ENCODE data around the gene HSPA2. TPM values are rescaled to one million over a fixed set of nuclear protein-coding genes. Genes with fewer than 3 reads are reported as not detected.

Gene HSPA2
- total and polyA plus RNA-seq, 4 donors, result 6.9 to 20.5 (median 11.4) TPM

DNA sequence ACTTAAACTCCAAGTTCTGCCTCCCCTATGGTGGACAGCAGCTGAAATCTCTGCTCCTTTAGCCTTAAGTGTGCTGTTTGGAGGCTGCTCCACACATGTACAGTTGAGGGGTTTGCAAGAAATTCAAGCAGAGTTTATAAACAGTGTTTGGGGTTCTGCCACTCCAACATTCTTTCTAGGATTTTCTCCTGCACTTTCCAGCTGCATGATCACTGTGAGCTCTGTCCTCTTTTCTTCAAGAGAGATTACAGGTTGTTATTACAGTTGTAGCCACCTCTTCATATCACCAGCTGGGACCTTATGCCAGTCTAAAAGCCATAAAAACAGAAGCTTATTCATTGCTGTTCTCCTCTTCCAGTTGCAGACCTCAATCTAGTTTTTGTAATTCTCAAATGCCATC is 45.3 kb upstream of the HSPA2 start:
- TF ChIP-seq, protein P1, sequence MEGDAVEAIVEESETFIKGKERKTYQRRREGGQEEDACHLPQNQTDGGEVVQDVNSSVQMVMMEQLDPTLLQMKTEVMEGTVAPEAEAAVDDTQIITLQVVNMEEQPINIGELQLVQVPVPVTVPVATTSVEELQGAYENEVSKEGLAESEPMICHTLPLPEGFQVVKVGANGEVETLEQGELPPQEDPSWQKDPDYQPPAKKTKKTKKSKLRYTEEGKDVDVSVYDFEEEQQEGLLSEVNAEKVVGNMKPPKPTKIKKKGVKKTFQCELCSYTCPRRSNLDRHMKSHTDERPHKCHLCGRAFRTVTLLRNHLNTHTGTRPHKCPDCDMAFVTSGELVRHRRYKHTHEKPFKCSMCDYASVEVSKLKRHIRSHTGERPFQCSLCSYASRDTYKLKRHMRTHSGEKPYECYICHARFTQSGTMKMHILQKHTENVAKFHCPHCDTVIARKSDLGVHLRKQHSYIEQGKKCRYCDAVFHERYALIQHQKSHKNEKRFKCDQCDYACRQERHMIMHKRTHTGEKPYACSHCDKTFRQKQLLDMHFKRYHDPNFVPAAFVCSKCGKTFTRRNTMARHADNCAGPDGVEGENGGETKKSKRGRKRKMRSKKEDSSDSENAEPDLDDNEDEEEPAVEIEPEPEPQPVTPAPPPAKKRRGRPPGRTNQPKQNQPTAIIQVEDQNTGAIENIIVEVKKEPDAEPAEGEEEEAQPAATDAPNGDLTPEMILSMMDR (IDR thresholded peaks at IDR 0.05; ENCODE audit: control extremely low read depth, extremely low read depth), result no peak
- ATAC-seq (ENCODE audit: insufficient read depth, low FRiP score) (no peak), DNase-seq (no peak)
- Histone ChIP-seq H3K9me3 (ENCODE audit: control insufficient read depth in 4 of 4, insufficient read depth in 3 of 4, low read length in 3 of 4) (no peaks in the 10 kb centered on the region), H3K4me3 (no peak overlapping the region), H3K36me3 (ENCODE audit: control insufficient read depth in 4 of 4, insufficient read depth in 4 of 4, low read length in 4 of 4) (peaks cover 0 to 6% (median 3%) of the 10 kb centered on the region in 4 donors), H3K27me3 (ENCODE audit: control insufficient read depth in 3 of 3, insufficient read depth in 3 of 3, low read length in 2 of 3) (no peaks in the 10 kb centered on the region), H3K9ac (ENCODE audit: insufficient read depth in 1 of 2, low read length in 2 of 2) (no peak overlapping the region), H3K27ac (ENCODE audit: low read depth in 1 of 2, low read length in 1 of 2) (peak overlapping the region in 1 of 2 donors; percentile 21), H3K4me1 (ENCODE audit: control insufficient read depth in 5 of 5, insufficient read depth in 5 of 5, low read length in 5 of 5) (peaks cover 0 to 6% (median 0%) of the 10 kb centered on the region in 5 donors)

DNA sequence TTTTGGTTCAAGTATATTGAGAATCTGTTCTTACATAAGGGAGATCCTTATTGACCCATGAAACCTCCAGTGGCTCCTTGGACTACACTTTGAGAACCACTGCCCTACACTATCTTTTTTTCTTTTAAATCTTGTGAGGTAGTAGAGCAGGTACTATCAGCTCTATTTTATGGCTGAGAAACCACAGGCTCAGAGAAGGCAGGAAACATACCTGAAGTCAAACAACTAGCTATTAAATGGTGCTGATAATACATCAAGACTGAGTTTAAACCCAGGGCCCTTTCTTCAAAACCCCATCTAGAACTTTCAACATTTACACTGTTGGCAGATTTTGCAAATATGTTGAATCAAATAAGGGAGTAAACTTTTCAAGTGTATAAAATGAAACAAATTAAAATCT is 43.8 kb upstream of the HSPA2 start:
- no peak overlapping the region for H3K4me3 ChIP-seq
- DNase-seq (no peak), ATAC-seq (ENCODE audit: insufficient read depth, low FRiP score) (no peak)
- H3K27me3 ChIP-seq (ENCODE audit: control insufficient read depth in 3 of 3, insufficient read depth in 3 of 3, low read length in 2 of 3), result no peaks in the 10 kb centered on the region
- H3K9ac ChIP-seq (ENCODE audit: insufficient read depth in 1 of 2, low read length in 2 of 2), result no peak overlapping the region
- no peaks in the 10 kb centered on the region for H3K9me3 ChIP-seq (ENCODE audit: control insufficient read depth in 4 of 4, insufficient read depth in 3 of 4, low read length in 3 of 4)
- peaks cover 0 to 4% (median 1%) of the 10 kb centered on the region in 4 donors for H3K36me3 ChIP-seq (ENCODE audit: control insufficient read depth in 4 of 4, insufficient read depth in 4 of 4, low read length in 4 of 4)
- peak overlapping the region in 1 of 2 donors; percentile 21 for H3K27ac ChIP-seq (ENCODE audit: low read depth in 1 of 2, low read length in 1 of 2)
- TF ChIP-seq, protein P1 (IDR thresholded peaks at IDR 0.05; ENCODE audit: control extremely low read depth, extremely low read depth), result no peak
- H3K4me1 ChIP-seq (ENCODE audit: control insufficient read depth in 5 of 5, insufficient read depth in 5 of 5, low read length in 5 of 5), result peaks cover 0 to 11% (median 4%) of the 10 kb centered on the region in 5 donors

DNA sequence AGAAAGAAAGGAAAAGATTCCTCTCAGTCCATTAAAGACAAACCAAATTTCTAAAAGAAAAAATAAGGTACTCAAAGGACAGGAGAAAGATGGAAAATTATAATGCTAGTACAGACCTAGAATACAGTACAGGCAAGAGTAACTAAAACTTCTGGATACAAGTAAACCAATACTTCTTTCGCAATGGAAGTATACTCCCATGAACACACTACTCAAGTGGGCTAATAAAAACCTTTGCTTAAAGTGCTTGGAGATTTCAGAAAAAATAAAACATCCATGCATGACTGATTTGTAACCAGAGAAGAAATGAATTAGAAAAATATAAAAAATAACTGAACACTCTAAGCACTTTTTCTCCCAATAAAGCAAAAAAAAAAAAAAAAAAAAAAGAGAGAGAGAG is 40.5 kb upstream of the HSPA2 start:
- no peak for ATAC-seq (ENCODE audit: insufficient read depth, low FRiP score)
- peaks cover 7 to 20% (median 12%) of the 10 kb centered on the region in 5 donors for H3K4me1 ChIP-seq (ENCODE audit: control insufficient read depth in 5 of 5, insufficient read depth in 5 of 5, low read length in 5 of 5)
- DNase-seq, result no peak
- no peaks in the 10 kb centered on the region for H3K9me3 ChIP-seq (ENCODE audit: control insufficient read depth in 4 of 4, insufficient read depth in 3 of 4, low read length in 3 of 4)
- H3K9ac ChIP-seq (ENCODE audit: insufficient read depth in 1 of 2, low read length in 2 of 2), result no peak overlapping the region
- TF ChIP-seq, protein P1 (IDR thresholded peaks at IDR 0.05; ENCODE audit: control extremely low read depth, extremely low read depth), result no peak
- H3K4me3 ChIP-seq, result no peak overlapping the region
- 89 to 94% methylated on average over 1 of the region's 1 CpG for WGBS, 2 donors
- no peak overlapping the region for H3K27ac ChIP-seq (ENCODE audit: low read depth in 1 of 2, low read length in 1 of 2)
- no peaks in the 10 kb centered on the region for H3K27me3 ChIP-seq (ENCODE audit: control insufficient read depth in 3 of 3, insufficient read depth in 3 of 3, low read length in 2 of 3)
- peaks cover 0 to 2% (median 0%) of the 10 kb centered on the region in 4 donors for H3K36me3 ChIP-seq (ENCODE audit: control insufficient read depth in 4 of 4, insufficient read depth in 4 of 4, low read length in 4 of 4)
